HG03060 (cell line): ENCODE data around the gene RDH13.
"Not testable (repeated sequence)": the region's sequence is repeated elsewhere in the genome, so short reads cannot be mapped to it uniquely, and the experiment has no call there.

Experiments
- ATAC-seq: cut with Tn5 transposase; IDR thresholded peaks from one replicate; pipeline ENCODE4 v1.9.1; 2021; ENCODE audit warnings: low read depth, moderate number of reproducible peaks; ENCODE audit not compliant: unreplicated experiment

Gene RDH13

GRCh38 chr19:55062735-55063491, at the start of gene RDH13:
RDH13 (minus strand) TSS chr19:55063148; CDS start chr19:55063032, 116 bp downstream.
- no peak for ATAC-seq

- no peak for ATAC-seq
Observed at GRCh38 chr19:55112246-55112776, 49.4 kb upstream of the RDH13 start.

- ATAC-seq = no peak
Observed at GRCh38 chr19:55111238-55111831, 48.4 kb upstream of the RDH13 start.

GRCh38 chr19:55109527-55110291, 46.8 kb upstream of the RDH13 start:
- ATAC-seq = no peak

- not testable (repeated sequence) for ATAC-seq
Observed at GRCh38 chr19:55107252-55107651, 44.3 kb upstream of the RDH13 start.

GRCh38 chr19:55106591-55106990, 43.6 kb upstream of the RDH13 start:
- ATAC-seq = no peak

- no peak for ATAC-seq
Observed at GRCh38 chr19:55105237-55105636, 42.3 kb upstream of the RDH13 start.

- no peak for ATAC-seq
Observed at GRCh38 chr19:55103190-55103589, 40.2 kb upstream of the RDH13 start.

- no peak for ATAC-seq
Observed at GRCh38 chr19:55101261-55101660, 38.3 kb upstream of the RDH13 start.

- no peak for ATAC-seq
Observed at GRCh38 chr19:55099557-55100506, 36.9 kb upstream of the RDH13 start.

- no peak for ATAC-seq
Observed at GRCh38 chr19:55098716-55099556, 36.0 kb upstream of the RDH13 start.

GRCh38 chr19:55097864-55098715, 35.1 kb upstream of the RDH13 start:
- no peak for ATAC-seq

GRCh38 chr19:55096061-55096701, 33.2 kb upstream of the RDH13 start:
- no peak for ATAC-seq

- ATAC-seq = no peak
Observed at GRCh38 chr19:55095260-55096060, 32.5 kb upstream of the RDH13 start.

- no peak for ATAC-seq
Observed at GRCh38 chr19:55094456-55095259, 31.7 kb upstream of the RDH13 start.
